ENCODE results near the gene PCGF1. TPM values are rescaled to one million over a fixed set of nuclear protein-coding genes. Genes with fewer than 3 reads are reported as not detected.

PCGF1 gene
- total and polyA plus RNA-seq, 9 of the 15 experiments (the other 6 are each of a cell fraction or from before 2014, with no cell fraction given) = 20.3 to 45.7 (median 29.3) TPM

DNA sequence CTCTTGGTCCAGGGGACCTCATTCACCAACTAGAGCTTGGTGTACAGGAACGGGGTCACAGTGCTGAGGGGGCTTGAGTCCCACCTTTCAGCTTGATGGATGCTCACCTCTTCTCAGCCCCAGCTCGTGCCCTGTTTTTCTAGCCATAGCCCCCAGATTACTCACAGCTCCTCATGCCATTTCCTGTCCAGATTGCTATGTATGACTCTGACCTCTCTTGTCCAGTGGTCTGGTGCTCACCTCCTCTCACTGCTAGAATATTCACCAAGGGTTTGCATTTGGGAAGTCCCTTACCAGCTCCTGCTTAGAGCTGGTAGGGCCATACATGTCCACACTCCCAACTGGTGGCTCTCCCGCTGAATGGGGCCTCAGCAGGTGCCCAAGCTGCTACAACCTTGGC, 13.9 kb downstream of the PCGF1 start:
- H3K27ac ChIP-seq (ENCODE audit: extremely low read depth, low read depth, low read length) = no peak overlapping the region
- whole genome bisulfite sequencing (ENCODE audit: insufficient coverage, low coverage, missing lambda C conversion rate) = 64% methylated on average over 3 of the region's 3 CpGs
- no peak overlapping the region for H3K4me2 ChIP-seq (ENCODE audit: insufficient read depth, low read length)
- H3K4me1 ChIP-seq (replicated peaks in 1 of 2; ENCODE audit: control insufficient read depth in 2 of 2, insufficient read depth in 2 of 2, low read length in 2 of 2) = peaks cover 4 to 15% of the 10 kb centered on the region in 2 experiments; a peak in 4 of 5 replicates
- ATAC-seq = no peak
- ChIA-PET CTCF (ENCODE audit: low intra/inter-chr PET ratio) (no interaction called here), POLR2A (interaction anchor here (0.7 to 1.3 kb wide), 6 partner anchors 8 to 102 kb away, joined by 3 to 4 read pairs (median 4); partner anchors contain the start of gene DQX1)
- H3K9me3 ChIP-seq (replicated peaks; ENCODE audit: control insufficient read depth, insufficient read depth, low read depth, low read length) = no peaks in the 10 kb centered on the region
- in situ Hi-C loops (cut with MboI) (no loop called here), intact Hi-C loops (cut with micrococcal nuclease) (no loop called here)
- no peaks in the 10 kb centered on the region for H3K79me2 ChIP-seq (ENCODE audit: control insufficient read depth, insufficient read depth, low read length)
- no peak for FAIRE-seq
- H2AFZ ChIP-seq (ENCODE audit: low read depth, low read length) = no peak overlapping the region
- TSS peak; percentile 11 for BruUV-seq (replicated peaks)
- H3K36me3 ChIP-seq (ENCODE audit: control insufficient read depth, insufficient read depth, low read length) = peaks cover 50% of the 10 kb centered on the region; the same call in 2 of the 3 replicates
- H3K27me3 ChIP-seq (ENCODE audit: control insufficient read depth in 2 of 2, insufficient read depth in 2 of 2, low read length in 2 of 2) = no peaks in the 10 kb centered on the region
- H3K9ac ChIP-seq (ENCODE audit: insufficient read depth in 1 of 2, low read depth in 2 of 2, low read length in 2 of 2) = no peak overlapping the region
- H3K4me3 ChIP-seq = no peak overlapping the region
- H3K9me1 ChIP-seq (ENCODE audit: control insufficient read depth, insufficient read depth, low read length) = no peaks in the 10 kb centered on the region
- no peaks in the 10 kb centered on the region for H4K20me1 ChIP-seq (replicated peaks; ENCODE audit: control insufficient read depth, insufficient read depth, low read length)
- no peak for DNase-seq (ENCODE audit: extremely low read depth in 1 of 4, low spot score in 3 of 4)
- TF ChIP-seq, protein P1, sequence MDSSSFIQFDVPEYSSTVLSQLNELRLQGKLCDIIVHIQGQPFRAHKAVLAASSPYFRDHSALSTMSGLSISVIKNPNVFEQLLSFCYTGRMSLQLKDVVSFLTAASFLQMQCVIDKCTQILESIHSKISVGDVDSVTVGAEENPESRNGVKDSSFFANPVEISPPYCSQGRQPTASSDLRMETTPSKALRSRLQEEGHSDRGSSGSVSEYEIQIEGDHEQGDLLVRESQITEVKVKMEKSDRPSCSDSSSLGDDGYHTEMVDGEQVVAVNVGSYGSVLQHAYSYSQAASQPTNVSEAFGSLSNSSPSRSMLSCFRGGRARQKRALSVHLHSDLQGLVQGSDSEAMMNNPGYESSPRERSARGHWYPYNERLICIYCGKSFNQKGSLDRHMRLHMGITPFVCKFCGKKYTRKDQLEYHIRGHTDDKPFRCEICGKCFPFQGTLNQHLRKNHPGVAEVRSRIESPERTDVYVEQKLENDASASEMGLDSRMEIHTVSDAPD (CRISPR knock-in tag; IDR thresholded peaks at IDR 0.05) = no peak
- no peak for TF ChIP-seq HDAC3 (IDR thresholded peaks at IDR 0.05; ENCODE audit: borderline replicate concordance, partially characterized antibody)
- TF ChIP-seq MECOM (CRISPR knock-in tag; IDR thresholded peaks at IDR 0.05) = no peak
- TF ChIP-seq, protein P2, sequence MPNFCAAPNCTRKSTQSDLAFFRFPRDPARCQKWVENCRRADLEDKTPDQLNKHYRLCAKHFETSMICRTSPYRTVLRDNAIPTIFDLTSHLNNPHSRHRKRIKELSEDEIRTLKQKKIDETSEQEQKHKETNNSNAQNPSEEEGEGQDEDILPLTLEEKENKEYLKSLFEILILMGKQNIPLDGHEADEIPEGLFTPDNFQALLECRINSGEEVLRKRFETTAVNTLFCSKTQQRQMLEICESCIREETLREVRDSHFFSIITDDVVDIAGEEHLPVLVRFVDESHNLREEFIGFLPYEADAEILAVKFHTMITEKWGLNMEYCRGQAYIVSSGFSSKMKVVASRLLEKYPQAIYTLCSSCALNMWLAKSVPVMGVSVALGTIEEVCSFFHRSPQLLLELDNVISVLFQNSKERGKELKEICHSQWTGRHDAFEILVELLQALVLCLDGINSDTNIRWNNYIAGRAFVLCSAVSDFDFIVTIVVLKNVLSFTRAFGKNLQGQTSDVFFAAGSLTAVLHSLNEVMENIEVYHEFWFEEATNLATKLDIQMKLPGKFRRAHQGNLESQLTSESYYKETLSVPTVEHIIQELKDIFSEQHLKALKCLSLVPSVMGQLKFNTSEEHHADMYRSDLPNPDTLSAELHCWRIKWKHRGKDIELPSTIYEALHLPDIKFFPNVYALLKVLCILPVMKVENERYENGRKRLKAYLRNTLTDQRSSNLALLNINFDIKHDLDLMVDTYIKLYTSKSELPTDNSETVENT (CRISPR knock-in tag; IDR thresholded peaks at IDR 0.05) = no peak
- no peak for TF ChIP-seq ZBED1 (IDR thresholded peaks at IDR 0.05)
- TF ChIP-seq, protein P3, sequence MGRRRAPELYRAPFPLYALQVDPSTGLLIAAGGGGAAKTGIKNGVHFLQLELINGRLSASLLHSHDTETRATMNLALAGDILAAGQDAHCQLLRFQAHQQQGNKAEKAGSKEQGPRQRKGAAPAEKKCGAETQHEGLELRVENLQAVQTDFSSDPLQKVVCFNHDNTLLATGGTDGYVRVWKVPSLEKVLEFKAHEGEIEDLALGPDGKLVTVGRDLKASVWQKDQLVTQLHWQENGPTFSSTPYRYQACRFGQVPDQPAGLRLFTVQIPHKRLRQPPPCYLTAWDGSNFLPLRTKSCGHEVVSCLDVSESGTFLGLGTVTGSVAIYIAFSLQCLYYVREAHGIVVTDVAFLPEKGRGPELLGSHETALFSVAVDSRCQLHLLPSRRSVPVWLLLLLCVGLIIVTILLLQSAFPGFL (CRISPR knock-in tag; IDR thresholded peaks at IDR 0.05) = no peak
- TF ChIP-seq, protein P4, sequence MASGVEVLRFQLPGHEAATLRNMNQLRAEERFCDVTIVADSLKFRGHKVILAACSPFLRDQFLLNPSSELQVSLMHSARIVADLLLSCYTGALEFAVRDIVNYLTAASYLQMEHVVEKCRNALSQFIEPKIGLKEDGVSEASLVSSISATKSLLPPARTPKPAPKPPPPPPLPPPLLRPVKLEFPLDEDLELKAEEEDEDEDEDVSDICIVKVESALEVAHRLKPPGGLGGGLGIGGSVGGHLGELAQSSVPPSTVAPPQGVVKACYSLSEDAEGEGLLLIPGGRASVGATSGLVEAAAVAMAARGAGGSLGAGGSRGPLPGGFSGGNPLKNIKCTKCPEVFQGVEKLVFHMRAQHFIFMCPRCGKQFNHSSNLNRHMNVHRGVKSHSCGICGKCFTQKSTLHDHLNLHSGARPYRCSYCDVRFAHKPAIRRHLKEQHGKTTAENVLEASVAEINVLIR (CRISPR knock-in tag; IDR thresholded peaks at IDR 0.05) = no peak
- no peak for TF ChIP-seq CXXC5 (CRISPR knock-in tag; IDR thresholded peaks at IDR 0.05)
- TF ChIP-seq, protein P5, sequence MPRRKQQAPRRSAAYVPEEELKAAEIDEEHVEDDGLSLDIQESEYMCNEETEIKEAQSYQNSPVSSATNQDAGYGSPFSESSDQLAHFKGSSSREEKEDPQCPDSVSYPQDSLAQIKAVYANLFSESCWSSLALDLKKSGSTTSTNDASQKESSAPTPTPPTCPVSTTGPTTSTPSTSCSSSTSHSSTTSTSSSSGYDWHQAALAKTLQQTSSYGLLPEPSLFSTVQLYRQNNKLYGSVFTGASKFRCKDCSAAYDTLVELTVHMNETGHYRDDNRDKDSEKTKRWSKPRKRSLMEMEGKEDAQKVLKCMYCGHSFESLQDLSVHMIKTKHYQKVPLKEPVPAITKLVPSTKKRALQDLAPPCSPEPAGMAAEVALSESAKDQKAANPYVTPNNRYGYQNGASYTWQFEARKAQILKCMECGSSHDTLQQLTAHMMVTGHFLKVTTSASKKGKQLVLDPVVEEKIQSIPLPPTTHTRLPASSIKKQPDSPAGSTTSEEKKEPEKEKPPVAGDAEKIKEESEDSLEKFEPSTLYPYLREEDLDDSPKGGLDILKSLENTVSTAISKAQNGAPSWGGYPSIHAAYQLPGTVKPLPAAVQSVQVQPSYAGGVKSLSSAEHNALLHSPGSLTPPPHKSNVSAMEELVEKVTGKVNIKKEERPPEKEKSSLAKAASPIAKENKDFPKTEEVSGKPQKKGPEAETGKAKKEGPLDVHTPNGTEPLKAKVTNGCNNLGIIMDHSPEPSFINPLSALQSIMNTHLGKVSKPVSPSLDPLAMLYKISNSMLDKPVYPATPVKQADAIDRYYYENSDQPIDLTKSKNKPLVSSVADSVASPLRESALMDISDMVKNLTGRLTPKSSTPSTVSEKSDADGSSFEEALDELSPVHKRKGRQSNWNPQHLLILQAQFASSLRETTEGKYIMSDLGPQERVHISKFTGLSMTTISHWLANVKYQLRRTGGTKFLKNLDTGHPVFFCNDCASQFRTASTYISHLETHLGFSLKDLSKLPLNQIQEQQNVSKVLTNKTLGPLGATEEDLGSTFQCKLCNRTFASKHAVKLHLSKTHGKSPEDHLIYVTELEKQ (CRISPR knock-in tag; IDR thresholded peaks at IDR 0.05) = no peak
- no peak for TF ChIP-seq JUND (IDR thresholded peaks at IDR 0.05; ENCODE audit: borderline replicate concordance, low read depth, low read length)
- no peak for TF ChIP-seq JUND (tag; IDR thresholded peaks at IDR 0.05; ENCODE audit: borderline replicate concordance, low read depth, low read length)
- no peak for TF ChIP-seq HOXB6 (CRISPR knock-in tag; IDR thresholded peaks at IDR 0.05; ENCODE audit: borderline replicate concordance)
- TF ChIP-seq EWSR1 (IDR thresholded peaks at IDR 0.05; ENCODE audit: borderline replicate concordance, low read depth, partially characterized antibody) = no peak

Measured in K562 (cell line).